HG02763 (cell line): ENCODE measurements around the gene PLAAT2.
"Not testable (repeated sequence)": the region's sequence is repeated elsewhere in the genome, so short reads cannot be mapped to it uniquely, and the experiment has no call there.

ENCODE experiments used
- ATAC-seq: cut with Tn5 transposase; IDR thresholded peaks from one replicate; pipeline ENCODE4 v1.9.1; 2021; ENCODE audit warnings: mild to moderate bottlenecking, moderate library complexity; ENCODE audit not compliant: unreplicated experiment

Gene PLAAT2

GRCh38 chr11:63551091-63551888 lies 11.9 kb downstream of the PLAAT2 start:
- ATAC-seq, result no peak

- not testable (repeated sequence) for ATAC-seq
Measured at GRCh38 chr11:63550156-63550700, 13.0 kb downstream of the PLAAT2 start.

- no peak for ATAC-seq
Measured at GRCh38 chr11:63549411-63549810, 13.8 kb downstream of the PLAAT2 start.

- ATAC-seq, result no peak
Measured at GRCh38 chr11:63548178-63548577, 15.0 kb downstream of the PLAAT2 start.

- ATAC-seq, result no peak
Measured at GRCh38 chr11:63547061-63547460, 16.1 kb downstream of the PLAAT2 start.

- no peak for ATAC-seq
Measured at GRCh38 chr11:63543711-63544110, 19.5 kb downstream of the PLAAT2 start.

GRCh38 chr11:63542506-63542905 lies 20.7 kb downstream of the PLAAT2 start:
- not testable (repeated sequence) for ATAC-seq

- no peak for ATAC-seq
Measured at GRCh38 chr11:63537293-63538101, 25.7 kb downstream of the PLAAT2 start.

GRCh38 chr11:63536669-63537292 lies 26.4 kb downstream of the PLAAT2 start, which contains the start of gene PLAAT4:
PLAAT4 (plus strand) TSS chr11:63536808; CDS start chr11:63536869, 61 bp downstream.
- ATAC-seq, result no peak

GRCh38 chr11:63535734-63536133 lies 27.4 kb downstream of the PLAAT2 start:
- ATAC-seq, result no peak

- ATAC-seq, result no peak
Measured at GRCh38 chr11:63534895-63535461, 28.2 kb downstream of the PLAAT2 start.

GRCh38 chr11:63534076-63534475 lies 29.1 kb downstream of the PLAAT2 start:
- ATAC-seq, result no peak

GRCh38 chr11:63532799-63533475 lies 30.2 kb downstream of the PLAAT2 start:
- no peak for ATAC-seq

- ATAC-seq, result no peak
Measured at GRCh38 chr11:63532117-63532516, 31.1 kb downstream of the PLAAT2 start.

- peak; percentile 78 for ATAC-seq
Measured at GRCh38 chr11:63531074-63531792, 31.9 kb downstream of the PLAAT2 start.

- no peak for ATAC-seq
Measured at GRCh38 chr11:63530021-63530420, 33.2 kb downstream of the PLAAT2 start.

- ATAC-seq, result not testable (repeated sequence)
Measured at GRCh38 chr11:63529373-63529772, 33.8 kb downstream of the PLAAT2 start.

GRCh38 chr11:63528729-63529278 lies 34.4 kb downstream of the PLAAT2 start:
- ATAC-seq, result not testable (repeated sequence)

GRCh38 chr11:63528156-63528555 lies 35.0 kb downstream of the PLAAT2 start:
- ATAC-seq, result not testable (repeated sequence)
